HG02798 (cell line): Measurements from ENCODE around the gene OR5H2.
"Not testable (repeated sequence)": the region's sequence is repeated elsewhere in the genome, so short reads cannot be mapped to it uniquely, and the experiment has no call there.

Source experiments
- ATAC-seq: cut with Tn5 transposase; IDR thresholded peaks from one replicate; pipeline ENCODE4 v1.9.1; 2021; ENCODE audit warnings: mild to moderate bottlenecking; ENCODE audit not compliant: unreplicated experiment, poor library complexity

The OR5H2 gene

DNA sequence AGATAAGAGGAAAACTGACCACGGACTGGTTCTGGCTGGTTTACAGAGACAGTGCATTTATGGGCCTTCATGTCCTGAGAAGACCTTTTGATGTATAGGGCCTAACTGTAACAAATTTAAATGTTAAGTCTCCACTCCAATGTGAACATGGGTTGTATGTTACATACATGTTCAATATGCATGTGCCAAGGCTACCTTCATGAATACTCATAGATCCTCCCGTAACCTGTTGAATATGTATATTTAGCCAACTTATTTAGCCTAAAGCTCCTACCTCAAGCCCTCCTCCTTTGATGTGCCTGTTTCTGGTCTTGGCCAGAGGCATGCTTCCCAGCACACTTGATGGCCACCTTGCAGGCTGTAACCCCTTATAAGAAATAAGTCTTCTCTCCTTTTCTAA, at the start of gene OR5H2:
Gene OR5H2, plus strand, starts transcription at position 301 of the 400 bp plus-strand sequence. CDS start 398 bp downstream, outside the sequence.
- ATAC-seq = no peak

DNA sequence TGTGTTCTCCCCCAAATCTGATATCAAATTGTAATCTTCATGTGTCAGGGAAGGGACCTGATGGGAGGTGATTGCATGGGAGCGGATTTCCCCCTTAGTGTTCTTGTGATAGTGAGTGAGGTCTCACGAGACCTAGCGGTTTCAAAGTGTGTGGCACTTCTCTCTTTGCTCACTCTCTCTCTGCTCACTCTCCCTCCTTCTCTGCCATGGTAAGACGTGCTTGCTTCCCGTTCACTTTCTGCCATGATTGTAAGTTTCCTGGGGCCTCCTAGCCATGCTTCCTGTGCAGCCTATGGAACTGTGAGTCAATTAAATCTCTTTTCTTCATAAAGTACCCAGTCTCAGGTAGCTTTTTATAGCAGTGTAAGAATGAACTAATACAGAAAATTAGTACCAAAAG, 48.8 kb upstream of the OR5H2 start:
- ATAC-seq = no peak

DNA sequence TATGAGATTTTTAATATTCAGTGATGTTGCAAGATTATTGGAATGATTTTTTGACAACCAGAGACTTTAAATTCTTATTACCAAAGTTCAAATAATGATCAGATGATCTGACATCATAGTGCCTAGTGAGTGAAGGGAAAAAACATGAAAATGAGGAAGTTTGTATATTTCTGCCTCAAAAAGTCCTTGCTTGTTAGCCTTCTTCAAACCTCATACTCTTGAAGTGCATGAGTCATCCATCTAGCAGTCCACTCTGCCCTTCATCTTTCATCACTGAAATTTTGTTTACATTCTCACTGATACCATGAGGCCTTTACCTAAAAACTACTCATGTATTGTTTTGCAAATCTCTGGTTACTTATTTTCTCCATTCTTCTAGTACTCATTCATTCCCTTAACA, 42.2 kb upstream of the OR5H2 start:
- ATAC-seq = no peak

DNA sequence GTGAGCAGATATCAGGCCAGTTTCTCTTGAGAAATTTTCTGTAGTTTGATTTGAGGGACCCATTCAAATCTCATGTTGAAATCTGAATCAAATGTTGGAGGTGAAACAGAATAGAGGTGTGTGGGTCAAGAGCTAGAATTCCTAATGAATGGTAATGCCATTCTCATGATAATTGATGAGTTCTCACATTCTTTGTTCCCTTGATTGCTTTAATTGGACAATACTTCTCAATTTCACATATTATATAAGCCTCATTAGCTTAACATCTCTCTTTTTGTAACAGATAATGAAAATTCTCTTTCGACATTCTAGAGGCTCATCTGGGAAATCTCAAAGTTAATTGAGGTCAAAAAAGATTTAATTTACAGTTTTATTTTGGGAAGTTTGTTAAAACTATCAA, 40.1 kb upstream of the OR5H2 start:
- ATAC-seq = no peak

DNA sequence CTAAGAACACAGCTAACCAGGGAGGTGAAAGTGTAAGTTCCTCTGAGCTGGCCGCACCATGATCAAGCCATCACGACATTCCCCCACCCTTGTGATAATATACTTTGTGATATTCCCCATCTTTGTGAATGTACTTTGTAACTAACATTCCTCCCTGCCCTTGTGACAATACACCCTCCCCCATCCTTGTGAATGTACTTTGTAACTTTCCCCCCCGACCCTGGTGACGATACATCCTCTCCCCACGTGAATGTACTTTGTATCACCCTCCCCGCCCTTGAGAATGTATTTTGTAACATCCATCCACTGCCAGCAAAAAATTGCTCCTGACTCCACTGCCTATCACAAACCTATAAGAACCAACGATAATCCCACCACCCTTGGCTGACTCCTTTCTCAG, 38.5 kb upstream of the OR5H2 start:
- ATAC-seq = no peak

DNA sequence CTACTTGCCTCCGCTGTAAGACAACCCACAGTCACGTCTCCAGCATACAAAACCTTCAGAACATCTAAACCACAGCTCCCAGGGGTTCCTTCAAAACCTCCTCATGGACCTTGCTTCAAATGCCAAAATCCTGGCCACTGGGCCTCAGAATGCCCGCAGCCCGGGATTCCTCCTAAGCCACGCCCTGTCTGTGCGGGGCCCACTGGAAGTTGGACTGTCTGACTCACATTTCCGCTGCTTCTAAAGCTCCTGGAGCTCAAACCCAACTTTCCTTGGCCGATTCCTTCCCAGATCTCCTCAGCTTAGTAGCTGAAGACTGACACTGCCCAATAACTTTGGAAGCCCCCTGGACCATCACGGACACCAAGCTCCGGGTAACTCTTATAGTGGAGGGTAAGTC, 36.2 kb upstream of the OR5H2 start:
- no peak for ATAC-seq

DNA sequence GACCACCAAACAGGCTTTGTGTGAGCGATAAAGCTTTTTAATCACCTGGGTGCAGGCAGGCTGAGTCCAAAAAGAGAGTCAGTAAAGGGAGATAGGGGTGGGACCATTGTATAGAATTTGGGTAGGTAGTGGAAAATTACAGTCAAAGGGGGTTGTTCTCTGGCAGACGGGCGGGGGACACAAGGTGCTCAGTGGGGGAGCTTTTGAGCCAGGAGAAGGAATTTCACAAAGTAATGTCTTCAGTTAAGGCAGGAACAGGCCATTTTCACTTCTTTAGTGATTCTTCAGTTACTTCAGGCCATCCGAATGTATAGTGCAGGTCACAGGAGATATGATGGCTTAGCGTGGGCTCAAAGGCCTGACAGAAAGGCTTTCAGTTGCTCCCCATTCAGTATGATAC, 26.3 kb upstream of the OR5H2 start:
- not testable (repeated sequence) for ATAC-seq

DNA sequence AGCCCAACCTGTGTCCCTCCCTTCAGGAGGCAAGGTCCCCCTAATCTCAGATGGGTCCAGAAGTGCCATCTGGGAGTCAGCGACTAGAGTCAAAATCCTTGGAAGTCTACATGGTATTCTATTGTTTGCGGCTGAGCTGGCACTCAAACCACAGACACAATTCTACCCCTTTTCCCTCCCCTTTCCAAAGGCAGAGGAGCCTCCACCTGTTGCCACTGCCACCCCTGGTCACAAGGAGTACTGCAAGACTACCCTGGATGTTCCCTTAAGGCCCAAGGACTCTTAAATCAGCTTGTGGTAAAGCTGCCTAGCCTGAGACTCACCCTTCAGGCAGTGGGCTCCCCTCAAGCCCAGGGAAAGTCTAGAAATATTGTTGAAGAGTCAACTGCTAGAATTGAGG, 22.6 kb upstream of the OR5H2 start:
- ATAC-seq = peak; percentile 65

DNA sequence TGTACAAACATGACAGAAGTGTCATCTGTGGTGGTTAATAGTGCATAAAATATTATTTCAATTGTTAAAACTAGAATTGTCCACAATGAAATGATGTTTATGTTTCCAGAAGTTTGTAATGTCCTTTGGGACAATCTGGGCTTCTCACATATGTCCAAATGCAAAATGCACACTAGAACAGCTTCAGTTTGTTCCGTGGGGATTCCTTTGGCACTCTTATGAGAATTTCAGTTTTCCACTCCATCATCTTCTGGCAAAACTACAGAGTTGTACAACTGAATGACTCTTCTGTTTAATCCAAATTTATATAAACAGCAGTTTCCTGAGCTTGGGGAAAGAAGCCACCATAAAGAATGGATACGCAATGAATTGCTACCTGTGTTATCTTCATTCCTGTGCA, 20.3 kb upstream of the OR5H2 start:
- ATAC-seq = no peak

DNA sequence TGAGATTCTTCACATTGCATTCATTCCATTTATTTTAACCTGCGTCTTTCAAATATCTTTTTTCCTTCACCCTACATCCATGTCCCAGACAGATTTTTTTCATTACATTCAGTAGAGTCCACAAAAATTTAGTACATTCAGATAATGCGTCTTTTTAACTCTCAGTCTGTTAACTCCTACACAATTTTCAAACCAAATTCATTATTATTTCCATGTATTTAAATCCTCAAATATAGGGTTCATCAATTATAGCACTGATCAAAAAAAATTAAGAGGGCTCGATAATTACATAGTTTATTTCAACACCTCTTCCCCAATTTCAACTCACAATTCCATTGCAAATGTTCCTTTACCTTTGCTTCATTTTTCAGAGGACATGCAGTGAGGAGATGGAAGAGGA, 18.4 kb upstream of the OR5H2 start, which contains the start of gene OR5H6:
Gene OR5H6, plus strand, starts transcription at position 301 of the 400 bp plus-strand sequence. Its CDS starts 89 bp downstream, at position 390.
- no peak for ATAC-seq

DNA sequence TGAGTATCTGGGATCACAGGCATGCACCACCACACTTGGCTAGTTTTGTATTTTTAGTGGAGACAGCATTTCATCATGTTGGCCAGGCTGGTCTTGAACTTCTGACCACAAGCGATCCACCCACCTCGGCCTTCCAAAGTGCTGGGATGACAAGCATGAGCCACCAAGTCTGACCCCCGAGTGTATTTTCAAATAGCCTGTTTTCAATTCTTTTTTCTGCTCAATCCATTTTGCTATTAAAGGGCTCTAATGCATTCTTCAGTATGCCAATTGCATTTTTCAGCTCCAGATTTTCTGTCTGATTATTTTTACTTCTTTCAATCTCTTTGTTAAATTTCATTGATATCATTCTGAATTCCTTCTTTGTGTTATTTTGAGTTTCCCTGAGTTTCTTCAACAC, 12.5 kb upstream of the OR5H2 start:
- ATAC-seq = no peak

DNA sequence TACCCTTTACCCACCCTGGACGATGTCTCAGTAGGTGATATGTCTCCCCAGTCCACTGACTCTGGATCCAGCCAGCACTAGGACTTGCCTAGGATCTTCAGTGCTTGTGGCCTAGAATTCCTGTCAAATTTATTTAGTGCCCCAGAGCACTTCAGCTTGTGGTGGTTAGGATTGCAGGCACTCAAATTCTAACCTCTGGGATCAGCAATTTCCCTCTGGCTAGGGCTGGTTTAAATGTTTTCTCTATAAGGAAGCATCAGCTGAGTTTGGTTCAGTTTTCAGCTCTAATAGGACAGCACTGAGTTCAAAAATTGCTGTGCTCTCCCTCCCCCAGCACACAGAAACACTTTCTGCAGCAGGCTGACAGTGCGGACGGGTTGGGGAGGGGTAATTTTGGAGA, 10.2 kb upstream of the OR5H2 start:
- ATAC-seq = no peak

DNA sequence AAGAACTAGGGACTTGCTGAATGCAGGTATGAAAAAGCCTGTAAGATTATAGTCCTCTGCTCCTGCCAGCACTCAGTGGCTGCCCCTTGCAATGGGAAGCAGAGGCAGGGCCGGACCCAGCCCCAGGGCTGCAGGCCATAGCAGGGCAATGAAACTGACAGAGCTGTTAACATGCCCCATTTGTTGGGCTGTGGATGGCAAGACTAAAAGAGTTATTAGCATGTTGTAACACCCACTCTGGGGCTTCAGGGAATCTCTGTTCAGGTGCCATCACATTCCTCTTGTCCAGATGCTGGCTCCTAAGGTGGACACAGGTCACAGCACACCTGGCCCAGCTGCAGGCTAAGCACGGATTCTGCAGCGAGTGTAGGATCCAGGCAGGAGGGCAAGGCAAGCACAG, 7.4 kb upstream of the OR5H2 start:
- no peak for ATAC-seq

DNA sequence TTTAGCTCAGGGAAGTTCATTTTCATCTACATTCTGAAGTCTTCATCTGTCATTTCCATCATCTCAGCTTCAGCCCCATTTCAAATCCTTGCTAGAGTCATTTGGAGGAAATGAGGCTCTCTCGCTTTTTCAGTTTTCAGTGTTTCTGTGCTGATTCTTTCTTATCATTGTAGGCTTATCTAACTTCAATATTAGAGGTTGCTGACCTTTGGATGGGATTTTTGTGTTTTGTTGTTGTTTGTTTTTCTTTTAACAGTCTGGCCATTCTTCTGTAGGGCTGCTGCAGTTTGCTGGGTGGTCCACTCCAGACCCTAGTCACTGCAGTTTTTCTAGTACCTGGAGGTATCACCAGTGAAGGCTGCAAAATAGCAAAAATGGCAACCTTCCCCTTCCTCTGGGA, 8.6 kb downstream of the OR5H2 start:
- ATAC-seq = no peak

DNA sequence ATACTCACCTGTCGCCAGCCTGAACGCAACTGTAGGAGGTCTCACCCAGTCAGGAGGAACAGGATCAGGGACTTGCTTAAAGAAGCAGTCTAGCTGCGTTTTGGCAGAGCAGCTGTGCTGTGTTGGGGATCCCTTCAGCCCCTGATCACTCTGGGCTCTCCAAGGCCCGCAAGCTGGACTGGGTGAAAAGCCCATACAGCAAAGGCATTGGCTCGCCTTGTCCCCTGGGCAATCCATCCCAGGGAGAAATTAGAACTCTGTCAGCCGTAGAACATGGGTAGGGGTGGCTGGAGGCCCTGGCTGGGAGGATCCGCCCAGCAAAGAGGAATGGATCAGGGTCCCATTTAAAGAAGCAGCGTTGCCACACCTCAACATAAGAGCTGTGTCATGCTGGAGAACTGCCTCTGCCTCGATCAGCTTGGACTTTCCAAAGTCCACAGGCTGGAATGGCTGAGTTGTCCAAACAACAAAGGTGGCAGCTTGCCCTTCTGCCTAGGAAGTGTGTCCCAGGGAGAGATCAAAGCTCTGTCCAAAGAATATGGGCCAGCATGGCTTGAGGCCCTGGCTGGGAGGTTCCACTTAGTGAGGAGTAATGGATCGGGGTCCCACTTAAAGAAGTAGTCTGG, 9.1 kb downstream of the OR5H2 start:
- no peak for ATAC-seq

DNA sequence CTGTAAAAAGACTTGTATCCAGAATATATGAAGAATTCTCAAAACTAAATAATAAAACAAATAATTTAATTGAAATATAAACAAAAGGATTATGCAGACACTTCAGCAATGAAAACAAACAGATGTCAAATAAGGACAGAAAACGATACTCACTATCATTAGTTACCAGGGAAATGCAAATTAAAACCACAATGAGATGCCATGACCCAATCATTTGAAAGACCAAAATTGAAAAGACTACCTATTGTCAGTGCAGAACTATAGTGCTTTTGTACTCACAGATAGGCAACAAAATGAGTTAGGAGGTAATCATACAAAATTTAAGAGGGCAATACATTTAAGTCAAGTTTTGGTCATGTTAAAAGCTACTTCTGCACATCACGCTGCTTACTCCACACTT, 39.8 kb downstream of the OR5H2 start:
- ATAC-seq = peak; percentile 66

DNA sequence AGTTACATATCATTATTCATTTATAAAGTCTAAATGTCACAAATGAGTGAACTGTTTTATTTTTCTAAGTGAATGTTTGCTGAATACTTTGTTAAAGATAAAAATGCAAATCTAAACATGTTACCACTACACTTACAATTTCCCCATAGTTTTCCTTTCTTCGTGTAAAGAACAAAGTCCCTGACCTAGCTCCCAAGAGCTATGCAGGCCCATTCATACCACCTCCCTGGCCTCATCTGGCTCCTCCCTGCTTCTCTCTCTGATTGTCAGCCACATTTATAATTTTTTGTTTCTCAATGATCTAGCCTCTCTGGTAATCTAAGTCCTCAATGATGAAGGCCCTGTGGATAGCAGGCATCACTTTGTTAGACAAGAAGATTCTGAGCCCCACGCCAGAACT, 40.4 kb downstream of the OR5H2 start:
- ATAC-seq = no peak

DNA sequence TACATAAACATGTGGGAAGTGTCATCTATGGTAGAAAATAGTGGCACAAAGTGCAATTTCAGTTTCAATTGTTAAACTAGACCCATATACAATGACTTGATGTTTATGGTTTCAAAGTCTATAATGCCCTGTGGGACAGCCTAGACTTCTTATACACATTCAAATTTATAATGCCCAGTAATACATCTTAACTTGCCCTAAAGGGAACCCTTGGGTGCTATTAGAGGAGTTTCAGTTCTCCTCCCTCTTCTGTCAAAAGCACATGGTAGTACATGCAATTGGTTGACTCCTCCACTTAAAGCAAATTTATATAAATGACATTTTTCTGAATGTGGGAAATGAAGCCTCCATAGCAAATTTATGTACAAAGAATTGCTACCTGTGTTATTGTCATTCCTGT, 41.1 kb downstream of the OR5H2 start:
- no peak for ATAC-seq

DNA sequence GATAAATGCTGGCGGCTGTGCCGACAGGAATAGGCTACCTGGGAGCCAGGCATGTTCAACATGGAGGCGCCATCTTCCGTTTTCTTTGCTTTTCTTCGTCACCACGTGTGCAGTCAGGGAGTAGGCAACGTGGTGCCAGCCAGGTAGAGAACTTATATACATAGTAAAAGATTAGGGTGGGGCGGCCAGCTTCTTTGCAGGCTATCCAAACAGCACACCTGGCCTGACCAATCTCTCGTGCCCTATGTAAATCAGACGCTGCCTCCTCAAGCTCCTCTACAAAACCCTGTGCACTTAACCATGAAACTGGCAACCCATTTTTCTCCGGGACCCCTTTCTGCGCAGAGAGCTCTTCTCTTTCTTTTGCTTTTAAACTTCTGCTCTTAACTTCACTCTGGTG, 42.8 kb downstream of the OR5H2 start:
- ATAC-seq = no peak

DNA sequence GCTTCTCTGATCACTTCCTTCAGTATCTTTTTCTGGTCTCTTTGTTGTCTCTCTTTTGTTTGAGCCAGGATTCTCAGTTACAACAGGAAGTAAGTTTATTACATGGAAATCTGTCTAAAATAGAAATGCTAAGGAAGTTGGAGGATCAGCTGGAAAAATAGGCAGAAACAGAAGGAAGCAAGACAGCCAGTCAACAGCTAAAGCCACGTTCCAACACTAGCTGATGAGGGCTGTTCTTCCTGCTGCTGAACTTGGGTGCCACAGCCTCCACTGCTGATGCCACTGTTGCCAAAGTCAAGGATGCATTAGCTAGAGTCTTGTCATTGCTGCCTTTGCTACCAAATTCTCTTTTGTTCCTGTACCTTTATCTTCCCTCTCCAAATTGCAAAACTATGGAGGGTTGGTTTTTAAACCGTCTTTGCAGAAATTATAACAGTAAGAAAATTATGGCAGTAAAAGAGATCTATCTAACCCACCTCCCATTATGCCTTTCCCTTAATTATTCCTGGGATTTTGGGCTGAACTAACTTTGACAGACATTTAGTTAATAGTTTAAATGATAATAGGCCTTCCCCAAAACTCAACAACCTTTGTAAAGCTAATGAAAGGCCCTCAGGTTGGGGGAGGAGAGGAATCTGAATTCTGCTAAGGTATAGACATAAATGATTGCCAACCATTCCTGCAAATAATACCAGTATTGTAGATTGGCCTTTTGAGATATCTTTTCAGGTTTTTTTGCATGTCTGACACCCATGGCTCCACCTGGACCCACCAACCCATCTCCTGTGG, 44.0 kb downstream of the OR5H2 start:
- ATAC-seq = no peak

DNA sequence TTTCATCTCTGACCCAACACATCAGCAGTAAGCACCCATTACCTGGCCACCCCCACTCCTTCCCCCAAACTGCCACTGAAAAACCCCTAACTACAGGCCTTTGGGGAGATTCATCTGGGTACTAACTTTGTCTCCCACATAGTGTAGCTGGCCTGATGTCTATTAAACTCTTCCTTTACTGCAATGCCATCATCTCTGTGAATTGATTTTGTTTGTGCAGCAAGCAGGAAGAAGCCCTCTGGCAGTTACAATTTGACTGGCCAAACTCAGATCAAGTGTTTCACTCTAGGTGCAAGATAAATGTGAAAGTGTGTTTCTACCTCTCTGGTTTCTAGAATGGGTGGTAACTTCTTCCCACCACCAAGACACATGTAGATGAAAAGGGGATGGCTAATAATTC, 44.6 kb downstream of the OR5H2 start:
- peak; percentile 58 for ATAC-seq

DNA sequence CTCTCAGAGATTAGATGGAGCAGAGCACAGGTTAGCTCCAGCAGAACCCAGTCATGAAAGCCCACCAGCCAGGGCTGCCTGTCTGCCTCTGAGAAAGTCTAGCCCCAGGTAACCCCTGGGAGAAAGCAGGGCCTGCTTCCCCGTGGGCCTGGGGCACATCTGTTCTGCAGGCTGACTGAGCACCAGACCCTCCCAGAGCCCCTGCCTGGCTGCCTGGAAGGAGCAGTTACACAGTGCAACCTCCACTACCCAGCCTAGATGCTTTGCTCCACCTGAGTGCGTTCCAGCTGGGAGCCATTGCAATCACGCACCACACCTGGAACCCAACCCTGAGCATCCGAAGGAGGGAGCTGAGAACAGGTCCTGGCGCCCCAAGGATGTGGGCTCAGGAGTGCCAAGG, 46.6 kb downstream of the OR5H2 start:
- peak; percentile 1 for ATAC-seq
